GM19467 (cell line): ENCODE results near the gene SMIM13.

Experiments used
- ATAC-seq: cut with Tn5 transposase; IDR thresholded peaks from one replicate; pipeline ENCODE4 v1.9.1; 2021; ENCODE audit warnings: mild to moderate bottlenecking, moderate library complexity; ENCODE audit not compliant: unreplicated experiment

The SMIM13 gene

DNA sequence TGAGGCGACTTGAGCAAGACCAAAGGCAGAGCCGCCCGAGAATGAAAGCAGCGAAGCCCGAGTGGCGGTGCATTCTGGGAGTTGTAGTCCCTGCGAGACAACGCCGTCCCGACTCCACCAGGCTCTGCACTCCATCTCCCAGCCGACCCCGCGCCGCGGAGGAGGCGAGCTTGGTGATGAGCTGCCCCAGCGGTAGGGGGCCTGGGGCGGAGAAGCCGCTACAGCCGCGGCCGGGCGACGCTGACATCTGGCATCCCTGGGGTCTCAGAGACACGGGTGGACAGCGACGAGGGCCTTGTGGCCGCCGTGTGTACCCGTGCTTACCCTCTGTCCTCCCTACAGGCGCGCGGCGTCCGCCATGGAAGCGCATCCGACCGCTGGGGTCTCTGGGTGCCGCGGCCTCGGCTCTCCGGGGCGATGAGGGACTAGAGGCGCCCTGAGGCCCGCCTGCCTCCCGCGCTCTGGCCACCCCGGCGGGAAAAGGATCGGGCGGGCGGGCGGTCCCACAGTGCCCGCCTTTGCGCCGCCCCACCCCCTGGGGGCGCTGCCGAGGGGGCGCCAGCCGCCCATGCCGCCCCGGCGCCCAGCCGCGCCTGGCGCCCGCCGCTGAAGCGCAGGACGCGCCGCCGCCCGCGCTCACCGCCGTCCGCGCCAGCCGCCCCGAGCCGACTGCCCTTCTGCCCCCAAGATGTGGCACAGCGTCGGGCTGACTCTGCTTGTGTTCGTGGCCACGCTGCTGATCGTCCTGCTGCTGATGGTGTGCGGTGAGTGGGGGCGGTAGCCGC is at the start of gene SMIM13:
TSS of gene SMIM13 (plus strand) at position 209 of the 785 bp plus-strand sequence. CDS start at position 689, 480 bp downstream.
- peak; percentile 88 for ATAC-seq

DNA sequence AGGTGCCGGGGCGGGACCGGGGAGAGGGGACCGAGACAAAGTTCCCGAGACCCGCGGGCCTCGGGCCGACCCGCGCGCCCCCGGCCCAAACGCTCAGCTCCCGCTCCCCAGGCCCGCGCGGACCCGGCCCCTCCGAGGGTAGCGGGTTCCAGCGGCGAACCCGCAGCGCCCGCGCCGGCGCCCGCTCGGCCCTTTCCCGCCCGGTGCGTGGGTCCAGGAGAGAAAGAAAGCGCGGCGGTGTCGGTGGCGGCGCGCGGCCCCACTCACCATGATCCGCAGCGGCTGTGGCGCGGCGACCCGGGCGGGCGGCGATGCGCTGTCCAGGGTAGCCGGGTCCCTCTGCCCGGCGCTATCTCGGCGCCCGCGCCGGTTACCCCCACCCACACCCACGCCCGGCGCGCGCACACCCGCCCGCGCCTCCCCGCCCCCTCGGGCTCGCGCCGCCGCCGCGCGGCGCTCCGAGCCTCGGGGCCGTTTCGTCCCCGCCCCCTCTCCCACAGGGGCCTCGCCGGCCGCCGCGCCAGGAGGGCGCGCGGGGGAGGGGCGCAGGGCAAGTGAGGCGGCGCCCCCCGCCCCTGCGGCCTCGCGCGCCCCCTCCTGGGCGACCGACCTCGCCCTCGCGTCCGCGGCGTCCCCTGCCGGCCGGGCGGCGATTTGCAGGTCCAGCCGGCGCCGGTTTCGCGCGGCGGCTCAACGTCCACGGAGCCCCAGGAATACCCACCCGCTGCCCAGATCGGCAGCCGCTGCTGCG is 49.5 kb upstream of the SMIM13 start, which contains the start of gene ELOVL2:
TSS of gene ELOVL2 (minus strand) at position 345 of the 751 bp plus-strand sequence. CDS start at position 270, 75 bp downstream.
- ATAC-seq: peak; percentile 64

DNA sequence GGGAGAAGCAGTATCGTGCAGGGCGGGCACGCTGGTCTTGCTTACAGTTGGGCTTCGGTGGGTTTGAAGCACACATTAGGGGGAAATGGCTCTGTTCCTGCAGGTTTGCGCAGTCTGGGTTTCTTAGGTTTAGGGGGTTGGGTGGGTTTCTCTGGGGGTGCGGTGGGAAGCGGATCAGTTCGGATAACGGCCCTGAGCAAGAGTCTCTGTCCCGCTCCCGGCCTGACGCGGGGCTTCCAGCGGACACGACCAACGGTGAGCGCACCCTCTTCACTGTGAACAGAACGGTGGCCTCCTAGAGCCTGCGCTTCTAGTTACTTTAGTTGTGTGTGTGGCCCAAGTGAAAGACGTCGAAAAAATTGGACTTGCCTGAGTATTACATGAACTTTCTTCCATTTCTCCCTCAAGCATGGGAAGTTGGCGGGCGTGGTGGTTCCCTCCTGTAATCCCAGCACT is 48.9 kb upstream of the SMIM13 start:
- no peak for ATAC-seq

DNA sequence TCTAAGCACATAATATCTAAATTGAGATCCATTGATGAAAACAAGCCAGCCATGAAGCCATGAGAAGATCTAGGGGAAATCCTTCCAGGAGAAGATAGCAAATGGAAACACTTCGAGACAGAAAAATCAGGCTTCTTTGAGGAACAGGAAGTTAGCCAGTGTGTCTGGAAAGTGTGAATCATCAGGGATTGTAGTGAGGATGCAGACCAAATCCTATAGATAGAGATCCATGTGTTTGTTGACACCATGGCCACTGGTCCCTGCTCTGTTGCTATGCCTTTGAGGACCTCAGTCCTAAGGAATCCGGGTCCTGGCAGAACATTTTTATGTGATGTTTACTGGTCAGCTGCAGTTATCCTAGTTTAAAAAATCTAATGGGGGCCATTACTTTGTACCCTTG is 42.9 kb upstream of the SMIM13 start:
- no peak for ATAC-seq

DNA sequence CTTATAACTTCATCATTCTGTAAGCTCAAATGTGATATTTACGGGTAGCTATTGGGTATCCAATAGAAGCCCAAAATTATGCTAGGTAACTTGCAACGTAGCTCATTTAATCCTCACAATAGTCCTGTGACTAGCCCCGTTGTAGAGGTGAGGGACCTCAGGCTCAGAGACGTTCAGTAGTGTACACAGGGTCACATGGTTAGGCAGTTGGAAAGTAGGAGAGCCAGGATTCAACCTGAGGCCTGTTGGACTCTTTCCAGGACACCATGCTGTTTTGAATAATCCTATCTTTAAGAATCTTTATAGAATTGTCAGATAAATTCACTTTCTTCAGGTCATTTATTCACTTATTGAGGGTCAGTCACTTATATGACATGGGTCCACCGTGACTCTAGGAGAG is 40.3 kb upstream of the SMIM13 start:
- ATAC-seq: no peak

DNA sequence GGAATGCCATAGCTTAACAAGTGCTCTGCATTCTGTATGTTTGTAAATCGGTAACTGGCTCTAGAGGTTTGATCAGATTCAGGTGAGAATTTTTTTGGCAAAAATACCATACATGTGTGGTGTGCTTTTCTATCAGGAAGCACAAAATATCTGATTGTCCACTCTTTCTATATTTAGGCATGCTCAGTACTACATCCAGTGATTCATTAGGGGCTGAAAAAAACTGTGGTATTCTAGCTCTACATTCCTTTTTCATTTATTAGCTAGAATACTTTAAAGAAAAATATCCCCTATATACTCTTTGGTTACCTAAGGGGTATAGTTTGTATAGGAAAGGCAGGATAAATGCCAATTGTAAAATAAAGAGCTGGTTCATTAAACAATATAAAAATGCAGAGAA is 38.9 kb upstream of the SMIM13 start:
- ATAC-seq: no peak

DNA sequence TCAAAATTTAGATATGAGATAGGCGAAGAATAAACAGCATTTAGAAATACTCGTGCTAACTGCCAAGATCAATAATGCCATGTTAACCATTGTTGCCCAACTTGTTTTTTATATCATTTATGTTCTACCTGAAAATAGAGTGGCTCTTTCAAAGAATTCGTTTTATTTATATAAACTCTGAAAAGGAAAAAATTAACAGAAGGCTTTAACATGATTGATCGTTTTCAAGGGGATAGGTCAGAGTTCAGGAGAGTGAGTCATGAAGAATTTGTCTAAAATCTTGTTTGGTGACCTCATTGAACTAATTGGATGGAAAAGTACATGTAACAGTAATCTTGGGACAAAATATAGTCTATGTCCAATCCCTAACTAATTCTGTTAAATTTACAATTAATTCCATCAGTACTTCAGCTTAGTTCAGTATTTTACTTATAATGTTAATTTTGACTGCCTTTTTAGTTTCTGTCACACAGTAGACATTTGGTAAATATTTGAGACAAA is 38.5 kb upstream of the SMIM13 start:
- ATAC-seq: no peak

DNA sequence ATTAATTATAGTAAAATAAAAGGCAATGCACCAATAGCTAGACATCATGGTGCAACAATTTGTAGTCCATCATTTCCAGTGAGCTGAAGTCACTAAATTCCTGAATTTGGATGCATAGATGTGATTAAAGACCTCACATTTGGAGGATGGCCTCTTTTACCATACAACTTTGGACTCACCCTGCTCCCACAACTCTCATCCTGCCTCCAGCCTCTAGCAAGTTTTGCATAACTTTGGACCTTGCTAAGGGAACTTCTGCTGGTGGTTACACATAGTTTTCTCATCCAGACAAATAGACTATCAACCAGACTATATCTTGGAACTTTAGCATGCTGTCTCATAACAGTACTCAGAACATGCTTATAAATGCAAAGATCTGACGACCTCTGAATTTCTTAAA is 36.8 kb upstream of the SMIM13 start:
- no peak for ATAC-seq

DNA sequence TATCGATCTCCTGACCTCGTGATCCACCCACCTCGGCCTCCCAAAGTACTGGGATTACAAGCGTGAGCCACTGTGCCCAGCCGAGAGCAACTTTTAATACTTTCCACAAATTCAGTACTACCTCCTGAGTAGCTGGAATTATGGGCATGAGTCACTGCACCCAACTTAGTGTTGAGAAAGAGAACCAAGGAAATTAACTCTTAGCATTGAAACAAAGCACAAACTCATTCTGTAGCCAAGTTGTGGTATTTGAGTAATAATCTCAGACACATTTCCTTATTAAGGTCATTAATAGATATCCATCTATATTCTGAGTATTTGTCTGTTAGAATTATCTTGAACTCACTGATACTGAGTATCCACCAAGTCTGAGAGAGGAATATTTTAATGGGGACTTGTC is 35.2 kb upstream of the SMIM13 start:
- no peak for ATAC-seq

DNA sequence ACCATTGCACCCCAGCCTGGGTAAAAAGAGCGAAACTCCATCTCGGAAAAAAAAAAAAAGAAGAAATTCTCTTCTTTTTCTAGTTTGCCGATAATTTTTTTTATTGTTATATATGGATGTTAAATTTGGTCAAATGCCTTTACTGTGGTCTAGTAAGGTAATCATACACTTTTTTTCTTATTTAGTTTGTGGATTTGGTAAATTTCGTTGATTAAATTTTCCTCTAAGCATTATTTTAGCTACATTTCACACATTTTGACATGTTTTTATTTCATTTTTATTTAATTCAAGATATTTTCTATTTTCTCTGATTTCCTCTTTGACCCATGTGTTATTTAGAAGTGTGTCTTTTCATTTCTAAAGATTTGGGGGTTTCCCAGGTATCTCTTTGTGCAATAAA is 31.6 kb upstream of the SMIM13 start:
- ATAC-seq: no peak

DNA sequence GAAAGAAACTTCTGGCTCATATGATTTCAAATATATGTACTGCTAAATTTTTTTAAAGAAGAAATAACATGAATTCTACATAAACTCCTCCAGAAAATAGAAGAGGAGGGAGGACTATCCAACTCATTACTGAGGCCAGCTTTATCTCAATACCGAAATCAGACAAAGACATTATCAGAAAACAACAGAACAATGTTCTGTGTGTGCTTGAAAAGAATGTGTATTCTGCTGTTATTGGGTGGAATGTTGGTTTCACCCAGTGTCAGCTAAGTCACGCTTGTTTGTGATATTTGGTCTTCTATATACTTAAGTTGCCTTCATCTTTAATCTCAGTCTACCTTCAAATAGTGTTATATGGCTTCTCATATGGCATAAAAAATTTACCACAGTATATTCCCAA is 30.9 kb upstream of the SMIM13 start:
- ATAC-seq: no peak

DNA sequence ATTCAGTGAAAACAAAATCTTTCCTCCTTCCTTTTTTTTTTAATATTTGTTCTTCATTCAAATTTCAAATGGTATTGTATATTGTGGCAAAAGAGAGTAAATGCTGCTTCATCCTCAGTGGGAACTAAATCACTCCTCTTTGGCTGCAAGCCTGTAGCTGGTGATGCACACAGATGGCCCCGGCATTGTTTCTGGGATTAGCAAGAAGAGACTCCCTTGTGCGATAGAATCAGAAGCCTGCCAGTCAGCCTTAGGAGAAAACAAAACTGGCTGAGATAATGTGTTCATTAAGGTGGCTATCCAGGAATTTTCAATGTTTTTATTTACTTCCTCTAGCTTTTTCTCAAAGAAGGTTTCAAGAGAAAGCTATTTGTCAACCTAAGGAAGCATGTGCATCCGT is 28.8 kb upstream of the SMIM13 start:
- no peak for ATAC-seq

DNA sequence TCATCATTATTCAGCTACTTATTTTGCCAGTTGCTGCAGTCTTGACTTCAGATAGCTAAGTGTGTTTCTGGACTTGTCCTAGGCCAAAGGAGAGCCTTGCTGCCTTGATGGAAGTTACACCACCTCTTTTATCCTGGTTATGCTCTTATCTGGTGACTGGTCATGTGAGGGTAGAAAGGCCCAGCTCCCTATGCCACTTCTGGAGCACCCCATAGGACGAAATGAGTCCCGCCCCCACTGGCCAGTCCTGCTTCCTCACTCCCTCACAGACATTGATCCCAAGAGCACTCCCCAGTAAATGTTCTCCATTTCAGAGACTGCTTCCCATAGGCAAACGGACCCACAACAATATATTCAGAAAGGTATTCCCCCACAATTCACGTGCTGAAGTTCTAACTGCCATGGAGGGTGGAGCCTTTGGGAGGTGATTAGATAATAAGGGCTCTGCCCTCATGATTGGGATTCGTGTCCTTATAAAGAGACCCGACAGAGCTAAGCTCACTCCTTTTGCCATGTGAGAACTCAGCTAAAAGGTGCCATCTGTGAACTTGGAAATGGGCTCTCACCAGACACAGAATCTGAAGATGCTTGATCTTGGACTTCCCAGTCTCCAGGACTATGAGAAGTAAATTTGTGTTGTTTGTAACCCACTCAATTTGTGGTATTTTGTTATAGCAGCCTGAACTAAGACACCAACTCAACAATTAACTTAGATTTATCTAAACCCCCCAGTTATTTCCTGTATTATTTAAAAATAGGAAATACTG is 28.0 kb upstream of the SMIM13 start:
- no peak for ATAC-seq

DNA sequence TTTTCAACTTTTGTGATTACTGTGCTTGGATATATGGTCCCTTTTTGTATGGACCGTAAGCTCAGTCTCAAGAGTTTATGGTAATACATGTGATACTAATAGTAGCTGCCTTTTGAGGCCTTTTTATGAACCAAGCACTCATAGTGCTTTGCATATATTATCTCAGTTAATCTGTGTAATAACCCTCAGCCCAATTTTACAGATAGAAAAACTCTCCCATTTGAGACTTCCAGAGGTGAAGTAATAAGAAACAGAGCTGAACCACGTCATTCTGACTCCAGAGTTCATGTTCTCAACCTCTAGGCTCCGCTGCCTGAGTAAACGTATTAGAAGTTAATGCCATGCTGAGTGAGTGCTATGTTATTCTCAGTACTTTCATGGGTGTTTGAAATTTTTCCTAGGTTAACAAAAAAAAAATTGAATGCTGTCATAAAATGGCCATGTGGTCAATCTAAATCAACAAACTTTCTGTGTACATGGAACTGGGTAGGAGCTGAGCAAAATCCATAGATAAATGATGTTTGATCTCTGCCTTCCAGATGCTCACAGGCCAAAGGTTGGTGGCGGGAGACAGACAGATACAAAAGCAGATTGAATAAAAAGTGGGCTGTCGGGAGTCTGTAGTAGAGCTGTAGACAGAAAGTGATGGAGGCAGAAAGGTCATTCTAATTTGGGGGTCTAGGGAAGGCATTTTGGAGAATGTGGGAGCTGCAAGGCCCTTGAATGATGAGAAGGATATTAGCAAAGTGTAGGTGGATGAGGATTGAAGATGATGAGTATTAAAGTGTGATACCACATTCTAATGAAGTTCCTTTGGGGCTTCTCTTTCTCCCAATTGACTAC is 26.9 kb upstream of the SMIM13 start:
- ATAC-seq: no peak

DNA sequence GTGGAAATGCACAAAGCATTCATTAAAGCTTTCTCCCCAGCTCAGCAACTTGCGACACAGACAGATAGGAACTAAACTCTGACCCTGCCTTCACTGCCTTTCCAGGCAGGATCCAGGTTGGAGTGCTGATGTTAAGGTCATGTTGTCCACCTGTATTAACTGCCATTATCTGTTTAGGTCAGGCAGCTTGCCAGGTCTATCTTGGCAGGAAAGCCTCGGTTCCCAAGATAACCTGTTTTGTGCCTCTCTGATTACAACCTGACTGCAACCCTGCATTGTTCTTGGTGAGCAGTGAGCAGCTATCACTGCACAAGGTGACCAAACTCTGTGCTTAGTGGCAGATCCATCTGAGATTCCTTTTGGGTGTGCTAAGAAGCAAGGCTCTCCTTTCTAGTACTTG is 26.3 kb upstream of the SMIM13 start:
- no peak for ATAC-seq

DNA sequence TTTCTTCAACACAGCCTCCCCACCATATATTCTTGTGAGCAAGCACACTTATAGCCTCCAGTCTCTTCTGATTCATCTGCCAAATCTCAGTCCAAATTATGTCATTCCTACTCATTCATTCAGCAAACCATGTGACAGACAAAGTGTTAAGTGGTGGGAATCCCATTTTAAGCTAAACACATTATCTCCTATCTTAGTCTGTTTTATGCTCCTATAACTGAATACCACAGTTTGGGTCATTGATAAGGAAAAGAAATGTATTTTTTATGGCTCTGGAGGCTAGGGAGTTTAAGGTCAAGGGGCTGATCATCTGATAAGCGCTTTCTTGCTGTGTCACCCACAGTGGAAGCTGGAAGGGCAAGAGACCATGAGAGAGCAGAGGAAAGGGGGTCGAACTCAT is 23.9 kb upstream of the SMIM13 start:
- ATAC-seq: no peak

DNA sequence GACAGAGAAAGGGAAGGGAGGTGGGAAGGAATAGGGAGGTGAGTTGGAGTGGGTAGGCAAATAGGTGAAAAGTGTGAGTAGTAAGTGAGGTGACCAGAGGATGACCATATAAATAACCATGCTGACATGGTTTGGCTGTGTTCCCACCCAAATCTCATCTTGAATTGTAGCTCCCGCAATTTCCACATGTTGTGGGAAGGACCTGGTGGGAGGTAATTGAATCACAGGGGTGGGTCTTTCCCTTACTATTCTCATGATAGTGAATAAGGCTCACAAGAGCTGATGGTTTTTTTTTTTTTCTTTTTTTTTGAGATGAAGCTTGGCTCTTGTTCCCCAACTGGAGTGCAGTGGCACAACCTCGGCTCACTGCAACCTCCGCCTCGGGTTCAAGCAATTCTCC is 21.5 kb upstream of the SMIM13 start:
- no peak for ATAC-seq

DNA sequence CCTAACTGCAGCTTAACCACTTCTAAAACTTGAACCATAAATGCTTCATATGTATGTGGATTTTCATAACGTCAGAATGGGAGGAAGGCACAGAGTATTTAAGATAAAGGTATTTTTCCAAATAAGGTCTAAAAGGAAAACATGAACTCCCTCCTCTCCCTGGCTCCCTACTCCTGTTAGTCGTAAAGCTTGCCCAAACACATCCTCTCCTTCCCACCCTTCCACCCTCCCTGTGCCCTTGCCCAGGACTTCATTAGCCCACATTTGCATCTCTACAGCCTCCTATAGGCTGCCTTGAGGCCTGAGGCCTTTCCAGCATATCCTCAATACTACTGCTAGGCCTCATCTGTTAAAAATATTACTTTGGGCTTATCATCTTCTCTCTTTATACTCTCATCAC is 17.1 kb upstream of the SMIM13 start:
- ATAC-seq: no peak

DNA sequence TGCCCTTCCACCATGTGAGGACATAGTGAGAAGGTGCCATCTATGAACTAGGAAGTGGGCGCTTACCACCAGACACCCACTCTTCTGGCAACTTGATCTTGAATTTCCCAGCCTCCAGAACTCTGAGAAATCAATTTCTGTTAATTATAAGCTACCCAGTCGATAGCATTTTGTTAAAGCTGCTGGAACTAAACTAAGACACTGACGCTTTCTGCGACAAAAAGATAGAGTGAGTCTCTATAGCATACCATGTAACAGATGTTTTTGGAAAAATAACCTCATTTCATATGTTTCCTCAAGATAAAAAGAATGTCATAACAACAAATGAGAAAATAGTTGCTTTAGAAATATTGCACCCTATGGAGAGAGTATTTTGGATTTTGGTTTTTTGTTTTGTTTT is 15.4 kb upstream of the SMIM13 start:
- no peak for ATAC-seq

DNA sequence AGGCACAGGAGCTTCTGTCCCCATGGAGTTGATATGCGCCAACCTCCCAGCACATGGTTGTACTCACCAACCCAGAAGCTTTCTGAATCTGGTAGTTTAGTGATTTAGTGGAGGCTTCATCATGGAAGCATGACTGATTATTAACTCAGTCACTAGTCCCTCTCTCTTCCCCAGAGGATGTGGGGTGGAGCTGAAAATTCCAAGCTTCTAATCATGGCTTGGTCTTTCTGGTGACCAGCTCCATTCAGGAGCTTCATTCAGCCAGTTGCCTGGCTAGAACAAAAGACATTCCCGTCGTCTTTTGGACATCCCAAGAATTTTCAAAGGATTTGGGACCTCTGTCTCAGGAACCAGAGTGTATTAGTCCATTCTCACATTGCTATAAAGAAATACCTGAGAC is 13.3 kb upstream of the SMIM13 start:
- ATAC-seq: no peak
